IPS-18a (cell line): ENCODE data around the gene RYR1.
"Not testable (repeated sequence)": the region's sequence is repeated elsewhere in the genome, so short reads cannot be mapped to it uniquely, and the experiment has no call there.

ENCODE experiments used
- H3K27ac ChIP-seq: one replicate; pipeline ENCODE4 v1.5.1; 2013; ENCODE audit warnings: low read length
- H3K27me3 ChIP-seq: one replicate; pipeline ENCODE4 v1.6.1; 2013; ENCODE audit warnings: mild to moderate bottlenecking, low read length; ENCODE audit not compliant: control insufficient read depth, insufficient read depth
- H3K36me3 ChIP-seq: one replicate; pipeline ENCODE4 v1.6.1; 2013; ENCODE audit warnings: low read depth, low read length; ENCODE audit not compliant: control insufficient read depth
- H3K4me1 ChIP-seq: one replicate; pipeline ENCODE4 v1.6.1; 2013; ENCODE audit warnings: low read depth, low read length; ENCODE audit not compliant: control insufficient read depth
- H3K4me3 ChIP-seq: one replicate; pipeline ENCODE4 v1.5.1; 2013; ENCODE audit warnings: low read length
- H3K9ac ChIP-seq: one replicate; pipeline ENCODE4 v1.6.1; 2013; ENCODE audit warnings: mild to moderate bottlenecking, low read length, moderate library complexity
- H3K9me3 ChIP-seq: one replicate; pipeline ENCODE4 v1.6.1; 2013; ENCODE audit warnings: low read depth, low read length; ENCODE audit not compliant: control insufficient read depth

Gene RYR1

DNA sequence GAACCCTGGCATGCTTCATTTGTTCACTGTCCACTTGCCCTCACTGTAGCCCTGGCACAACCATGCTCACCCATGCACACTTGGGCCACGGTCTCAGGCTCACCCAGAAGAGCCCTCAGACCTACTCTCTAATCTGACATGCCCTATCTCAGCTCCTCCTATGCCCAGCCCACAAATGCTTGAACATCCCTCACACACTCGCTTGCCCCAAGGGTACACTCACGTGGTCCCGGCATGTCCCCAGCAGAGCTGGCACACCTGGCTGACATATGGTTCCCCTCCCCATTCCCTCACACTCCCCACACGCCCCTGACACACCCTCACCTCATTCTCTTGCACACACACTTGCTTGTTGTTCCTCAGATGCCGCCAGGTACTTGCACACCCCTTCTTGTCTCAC, 128.6 kb downstream of the RYR1 start:
- no peak overlapping the region for H3K9ac ChIP-seq
- H3K4me3 ChIP-seq = no peak overlapping the region
- peaks cover 8% of the 10 kb centered on the region for H3K36me3 ChIP-seq
- H3K27me3 ChIP-seq = peaks cover 5% of the 10 kb centered on the region
- no peaks in the 10 kb centered on the region for H3K4me1 ChIP-seq
- H3K9me3 ChIP-seq = no peaks in the 10 kb centered on the region
- no peak overlapping the region for H3K27ac ChIP-seq

DNA sequence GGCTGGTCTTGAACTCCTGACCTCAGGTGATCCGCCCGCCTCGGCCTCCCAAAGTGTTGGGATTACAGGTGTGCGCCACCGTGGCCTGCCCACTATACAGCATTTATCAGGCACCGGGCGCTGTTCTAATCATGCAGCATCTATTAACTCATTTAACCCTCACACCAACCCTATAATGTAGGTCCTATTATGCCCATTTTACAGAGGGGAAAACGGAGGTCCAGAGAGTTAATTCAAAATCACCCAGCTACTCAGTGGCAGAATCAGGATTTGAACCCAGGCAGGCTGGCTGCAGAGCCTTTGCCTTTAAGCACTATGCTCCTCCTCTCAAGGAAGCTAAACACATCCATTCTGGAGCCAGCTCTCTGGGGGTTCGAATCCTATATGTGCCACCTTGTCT, 130.0 kb downstream of the RYR1 start:
- H3K27me3 ChIP-seq = peaks cover 5% of the 10 kb centered on the region

GRCh38 chr19:38564981-38565690, 131.6 kb downstream of the RYR1 start:
- H3K9ac ChIP-seq = no peak overlapping the region
- H3K27ac ChIP-seq = no peak overlapping the region

More for the DNA sequence above, 130.0 kb downstream of the RYR1 start:
- H3K27ac ChIP-seq = no peak overlapping the region
- peaks cover 8% of the 10 kb centered on the region for H3K36me3 ChIP-seq
- no peaks in the 10 kb centered on the region for H3K9me3 ChIP-seq
- no peak overlapping the region for H3K9ac ChIP-seq
- H3K4me1 ChIP-seq = no peaks in the 10 kb centered on the region
- H3K4me3 ChIP-seq = no peak overlapping the region

DNA sequence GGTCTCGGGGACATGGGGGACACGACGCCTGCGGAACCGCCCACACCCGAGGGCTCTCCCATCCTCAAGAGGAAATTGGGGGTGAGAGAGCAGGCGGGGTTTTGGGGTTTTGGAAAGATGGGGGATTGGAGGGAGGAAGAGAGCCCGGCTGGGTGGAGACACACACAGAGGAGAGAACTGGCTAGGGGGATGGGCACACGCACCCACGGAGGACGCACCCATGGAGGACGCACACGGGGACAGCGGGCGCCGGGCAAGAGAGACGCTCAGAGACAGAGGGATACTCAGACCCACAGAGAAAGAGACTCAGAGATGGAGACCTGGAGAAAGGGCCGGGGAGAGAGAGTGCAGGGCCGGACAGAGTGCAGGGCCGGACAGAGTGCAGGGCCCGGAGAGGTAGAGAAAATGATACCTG, 132.2 kb downstream of the RYR1 start:
- H3K36me3 ChIP-seq = peaks cover 8% of the 10 kb centered on the region
- H3K27ac ChIP-seq = no peak overlapping the region
- peaks cover 5% of the 10 kb centered on the region for H3K27me3 ChIP-seq
- no peak overlapping the region for H3K9ac ChIP-seq
- H3K4me3 ChIP-seq = peak overlapping the region; percentile 3
- H3K9me3 ChIP-seq = no peaks in the 10 kb centered on the region
- H3K4me1 ChIP-seq = no peaks in the 10 kb centered on the region

More at GRCh38 chr19:38564981-38565690, 131.6 kb downstream of the RYR1 start:
- H3K4me3 ChIP-seq = peak overlapping the region; percentile 3
- H3K27me3 ChIP-seq = peaks cover 5% of the 10 kb centered on the region
- peaks cover 8% of the 10 kb centered on the region for H3K36me3 ChIP-seq
- no peaks in the 10 kb centered on the region for H3K9me3 ChIP-seq
- no peaks in the 10 kb centered on the region for H3K4me1 ChIP-seq

DNA sequence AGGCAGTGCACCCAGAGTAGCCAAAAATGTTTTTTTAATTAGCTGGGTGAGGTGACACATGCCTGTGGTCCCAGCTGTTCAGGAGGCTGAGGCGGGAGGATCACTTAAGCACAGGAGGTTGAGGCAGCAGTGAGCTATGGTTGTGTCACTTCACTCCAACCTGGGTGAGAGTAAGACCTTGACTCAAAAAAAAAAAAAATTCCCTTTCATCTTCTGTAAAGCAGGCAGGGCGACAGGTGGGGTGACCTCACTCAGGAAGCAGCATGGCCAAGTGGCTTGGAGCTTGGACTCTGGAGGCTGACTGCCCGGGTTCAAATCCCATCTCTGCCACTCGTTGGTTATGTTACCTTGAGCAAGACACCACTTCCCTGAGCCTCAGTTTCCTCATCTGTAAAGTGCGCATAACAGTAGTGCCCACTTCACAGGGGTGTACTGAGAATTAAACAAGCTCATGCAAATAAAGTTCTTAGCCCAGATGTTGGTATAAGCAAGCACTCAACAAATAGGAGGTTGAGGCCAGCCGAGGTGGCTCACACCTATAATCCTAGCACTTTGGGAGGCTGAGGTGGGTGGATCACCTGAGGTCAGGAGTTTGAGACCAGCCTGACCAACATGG, 136.0 kb downstream of the RYR1 start:
- H3K9ac ChIP-seq = no peak overlapping the region
- H3K9me3 ChIP-seq = no peaks in the 10 kb centered on the region
- no peak overlapping the region for H3K4me3 ChIP-seq
- H3K27ac ChIP-seq = no peak overlapping the region
- no peaks in the 10 kb centered on the region for H3K4me1 ChIP-seq
- peaks cover 4% of the 10 kb centered on the region for H3K27me3 ChIP-seq
- no peaks in the 10 kb centered on the region for H3K36me3 ChIP-seq

DNA sequence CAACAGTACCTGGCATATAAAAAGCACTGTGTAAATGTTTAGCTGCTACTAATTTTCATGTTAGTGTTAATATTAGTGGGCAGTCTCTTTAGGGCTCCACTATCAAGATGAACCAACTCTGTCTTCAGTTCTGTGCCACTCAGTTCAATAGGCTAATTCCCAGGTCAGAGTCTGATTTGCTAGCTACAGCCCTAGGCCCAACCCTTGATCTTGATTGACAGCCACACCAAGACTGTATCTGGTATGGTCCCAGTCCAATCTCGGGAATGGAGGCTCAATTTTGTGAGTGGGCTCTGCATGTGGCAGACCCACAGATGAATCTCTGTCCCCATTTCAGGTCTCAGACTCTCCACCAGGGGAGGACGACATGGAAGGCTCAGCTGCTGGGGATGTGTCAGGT, 138.2 kb downstream of the RYR1 start:
- Histone ChIP-seq H3K36me3 (no peaks in the 10 kb centered on the region), H3K9me3 (no peaks in the 10 kb centered on the region), H3K4me3 (no peak overlapping the region), H3K27ac (no peak overlapping the region), H3K4me1 (no peaks in the 10 kb centered on the region), H3K27me3 (no peaks in the 10 kb centered on the region), H3K9ac (no peak overlapping the region)

DNA sequence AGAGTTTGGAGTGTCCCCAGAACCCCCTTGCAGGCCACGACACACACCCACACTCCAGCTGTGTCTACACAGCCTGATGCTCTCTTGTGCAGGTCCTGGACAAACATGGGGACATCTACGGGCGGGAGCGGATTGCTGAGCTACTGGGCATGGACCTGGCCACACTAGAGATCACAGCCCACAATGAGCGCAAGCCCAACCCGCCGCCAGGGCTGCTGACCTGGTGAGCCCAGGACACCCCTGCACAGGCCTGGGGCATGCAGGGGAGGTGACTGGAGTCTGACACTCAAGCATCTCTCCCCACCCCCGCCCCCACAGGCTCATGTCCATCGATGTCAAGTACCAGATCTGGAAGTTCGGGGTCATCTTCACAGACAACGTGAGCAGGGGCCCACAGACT, 144.3 kb downstream of the RYR1 start:
- Histone ChIP-seq H3K27ac (no peak overlapping the region), H3K9me3 (no peaks in the 10 kb centered on the region), H3K4me1 (no peaks in the 10 kb centered on the region), H3K9ac (no peak overlapping the region), H3K36me3 (no peaks in the 10 kb centered on the region), H3K4me3 (no peak overlapping the region), H3K27me3 (no peaks in the 10 kb centered on the region)

GRCh38 chr19:38579304-38579703, 145.8 kb downstream of the RYR1 start:
- H3K27ac ChIP-seq, H3K9ac ChIP-seq, H3K27me3 ChIP-seq, H3K36me3 ChIP-seq, H3K4me1 ChIP-seq, H3K9me3 ChIP-seq, H3K4me3 ChIP-seq: not testable (repeated sequence)

GRCh38 chr19:38580080-38580479, 146.6 kb downstream of the RYR1 start:
- no peaks in the 10 kb centered on the region for H3K27me3 ChIP-seq

DNA sequence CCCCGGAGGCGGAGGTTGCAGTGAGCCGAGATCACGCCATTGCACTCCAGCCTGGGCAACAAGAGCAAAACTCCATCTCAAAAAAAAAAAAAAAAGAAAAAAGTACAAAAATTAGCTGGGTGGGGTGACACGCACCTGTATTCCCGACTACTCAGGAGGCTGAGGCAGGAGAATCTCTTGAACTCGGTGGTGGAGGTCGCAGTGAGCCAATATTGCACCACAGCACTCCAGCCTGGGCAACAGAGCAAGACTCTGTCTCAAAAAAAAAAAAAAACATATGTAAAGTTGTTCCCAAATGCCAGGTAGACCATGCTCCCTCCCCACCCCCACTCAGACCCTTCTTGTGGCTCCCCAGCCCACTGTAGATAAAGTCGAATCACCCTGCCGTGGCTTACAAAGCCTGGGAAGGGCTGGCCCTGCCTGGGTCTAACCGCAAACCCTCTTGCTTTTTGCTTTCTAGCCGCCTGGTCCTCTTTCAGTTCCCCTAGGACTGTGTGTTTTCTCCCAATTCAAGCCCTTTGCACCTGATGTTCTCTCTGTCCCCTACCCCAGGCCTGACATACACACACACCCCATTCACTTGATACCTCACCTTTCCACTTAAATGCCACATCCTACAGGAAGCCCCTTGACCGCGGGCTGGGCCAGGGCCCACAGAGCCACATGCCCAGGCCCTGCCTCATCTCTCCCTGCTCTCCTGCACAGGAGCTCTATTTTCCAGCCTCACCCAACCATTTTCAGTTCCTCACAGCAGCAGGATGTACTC, 149.9 kb downstream of the RYR1 start:
- no peak overlapping the region for H3K4me3 ChIP-seq
- H3K9me3 ChIP-seq = no peaks in the 10 kb centered on the region
- H3K36me3 ChIP-seq = peaks cover 6% of the 10 kb centered on the region
- H3K27me3 ChIP-seq = no peaks in the 10 kb centered on the region
- no peaks in the 10 kb centered on the region for H3K4me1 ChIP-seq
- H3K9ac ChIP-seq = no peak overlapping the region
- no peak overlapping the region for H3K27ac ChIP-seq

More at GRCh38 chr19:38580080-38580479, 146.6 kb downstream of the RYR1 start:
- Histone ChIP-seq H3K9ac (no peak overlapping the region), H3K4me3 (no peak overlapping the region), H3K9me3 (no peaks in the 10 kb centered on the region), H3K4me1 (no peaks in the 10 kb centered on the region), H3K36me3 (no peaks in the 10 kb centered on the region), H3K27ac (no peak overlapping the region)

GRCh38 chr19:38583985-38584305, 150.5 kb downstream of the RYR1 start:
- Histone ChIP-seq H3K27me3 (no peaks in the 10 kb centered on the region), H3K4me3 (no peak overlapping the region), H3K27ac (no peak overlapping the region), H3K4me1 (no peaks in the 10 kb centered on the region), H3K9me3 (no peaks in the 10 kb centered on the region), H3K36me3 (peaks cover 6% of the 10 kb centered on the region), H3K9ac (no peak overlapping the region)
